ENCODE measurements around the gene SBNO2.

DNA sequence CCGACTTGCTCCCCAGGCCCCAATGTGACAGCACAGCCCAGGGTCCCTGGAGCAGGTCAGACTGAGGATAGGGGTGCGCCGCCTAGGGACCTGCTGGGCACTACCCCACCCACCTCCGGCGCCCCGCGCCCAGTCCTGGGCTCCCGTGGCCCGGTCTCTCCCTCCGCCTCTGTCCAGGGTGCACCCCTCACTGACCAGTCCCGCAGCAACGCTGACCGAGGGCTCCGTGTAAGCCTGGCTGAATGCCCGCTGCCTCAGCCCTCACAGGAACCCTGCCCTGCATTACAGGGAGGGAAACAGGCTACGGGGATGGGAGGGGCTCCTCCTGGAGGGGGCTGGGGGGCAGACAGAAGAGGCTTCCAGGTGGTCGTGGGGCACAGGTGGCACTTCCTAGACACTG, 38.6 kb downstream of the SBNO2 start:
- TF ChIP-seq, protein P1, sequence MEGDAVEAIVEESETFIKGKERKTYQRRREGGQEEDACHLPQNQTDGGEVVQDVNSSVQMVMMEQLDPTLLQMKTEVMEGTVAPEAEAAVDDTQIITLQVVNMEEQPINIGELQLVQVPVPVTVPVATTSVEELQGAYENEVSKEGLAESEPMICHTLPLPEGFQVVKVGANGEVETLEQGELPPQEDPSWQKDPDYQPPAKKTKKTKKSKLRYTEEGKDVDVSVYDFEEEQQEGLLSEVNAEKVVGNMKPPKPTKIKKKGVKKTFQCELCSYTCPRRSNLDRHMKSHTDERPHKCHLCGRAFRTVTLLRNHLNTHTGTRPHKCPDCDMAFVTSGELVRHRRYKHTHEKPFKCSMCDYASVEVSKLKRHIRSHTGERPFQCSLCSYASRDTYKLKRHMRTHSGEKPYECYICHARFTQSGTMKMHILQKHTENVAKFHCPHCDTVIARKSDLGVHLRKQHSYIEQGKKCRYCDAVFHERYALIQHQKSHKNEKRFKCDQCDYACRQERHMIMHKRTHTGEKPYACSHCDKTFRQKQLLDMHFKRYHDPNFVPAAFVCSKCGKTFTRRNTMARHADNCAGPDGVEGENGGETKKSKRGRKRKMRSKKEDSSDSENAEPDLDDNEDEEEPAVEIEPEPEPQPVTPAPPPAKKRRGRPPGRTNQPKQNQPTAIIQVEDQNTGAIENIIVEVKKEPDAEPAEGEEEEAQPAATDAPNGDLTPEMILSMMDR (IDR thresholded peaks at IDR 0.05) = no peak
- TF ChIP-seq EZH2phosphoT487 (IDR thresholded peaks at IDR 0.05) = no peak

All from neural progenitor cell (in vitro differentiated cells).